NCI-H460 (cell line): ENCODE results near the gene THYN1. TPM values are rescaled to one million over a fixed set of nuclear protein-coding genes. Genes with fewer than 3 reads are reported as not detected.
"Not testable (repeated sequence)": the region's sequence is repeated elsewhere in the genome, so short reads cannot be mapped to it uniquely, and the experiment has no call there.

Experiments used
- DNase-seq: peaks from one replicate; pipeline ENCODE4 v3.0.0-alpha.2; 2016; ENCODE audit warnings: low read depth; ENCODE audit errors: extremely low read depth
- polyA plus RNA-seq: library from polyadenylated mRNA; depleted of rRNA; stranded (reverse); fragments of >200 nt; gene quantifications from 2 replicates; pipeline ENCODE4 v1.2.3, GENCODE V29; 2014; cell fraction: nucleus; rRNA removed
- total RNA-seq: library from RNA; depleted of rRNA; stranded (reverse); fragments of >200 nt; shearing (Covaris generic); gene quantifications from 2 replicates; pipeline ENCODE4 v1.2.3, GENCODE V29; 2014; rRNA removed

The THYN1 gene
- 23.9 and 29.1 TPM in 2 replicates for total RNA-seq
- polyA plus RNA-seq: 29.2 and 32.7 TPM in 2 replicates

GRCh38 chr11:134253188-134253993 is at the start of gene THYN1, which contains the start of gene ACAD8:
THYN1 (minus strand) TSS chr11:134253352; CDS start chr11:134252882, 470 bp downstream.
ACAD8 (plus strand) TSS chr11:134253568; CDS start chr11:134253601, 33 bp downstream.
- peak; percentile 93 for DNase-seq

GRCh38 chr11:134294664-134295063 is 41.5 kb upstream of the THYN1 start:
- no peak for DNase-seq

GRCh38 chr11:134293119-134294113 is 40.3 kb upstream of the THYN1 start:
- DNase-seq: no peak

- no peak for DNase-seq
Measured at GRCh38 chr11:134292661-134293060, 39.5 kb upstream of the THYN1 start.

- DNase-seq: no peak
Measured at GRCh38 chr11:134291196-134291595, 38.0 kb upstream of the THYN1 start.

- no peak for DNase-seq
Measured at GRCh38 chr11:134290646-134291045, 37.5 kb upstream of the THYN1 start.

- DNase-seq: no peak
Measured at GRCh38 chr11:134289789-134290188, 36.6 kb upstream of the THYN1 start.

GRCh38 chr11:134289167-134289566 is 36.0 kb upstream of the THYN1 start:
- DNase-seq: no peak

DNA sequence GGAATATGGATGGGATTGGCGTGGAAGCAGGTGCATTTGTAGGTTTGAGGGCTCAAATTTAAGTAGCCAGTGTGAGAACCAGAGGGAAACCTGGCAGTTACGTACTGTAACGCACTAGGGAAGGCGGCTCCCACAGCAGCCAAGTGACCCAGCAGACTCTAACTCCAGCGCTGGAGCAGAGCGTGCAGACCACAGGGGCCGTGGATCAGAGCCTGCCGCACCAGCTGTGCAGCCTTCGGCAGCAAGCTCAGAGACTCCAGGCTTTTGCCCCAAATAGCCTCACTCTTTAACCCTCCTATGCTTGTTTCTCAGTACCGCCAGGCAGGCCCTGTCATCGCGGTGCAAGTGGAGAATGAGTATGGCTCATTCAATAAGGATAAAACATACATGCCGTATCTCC is 35.3 kb upstream of the THYN1 start:
- no peak for DNase-seq

DNA sequence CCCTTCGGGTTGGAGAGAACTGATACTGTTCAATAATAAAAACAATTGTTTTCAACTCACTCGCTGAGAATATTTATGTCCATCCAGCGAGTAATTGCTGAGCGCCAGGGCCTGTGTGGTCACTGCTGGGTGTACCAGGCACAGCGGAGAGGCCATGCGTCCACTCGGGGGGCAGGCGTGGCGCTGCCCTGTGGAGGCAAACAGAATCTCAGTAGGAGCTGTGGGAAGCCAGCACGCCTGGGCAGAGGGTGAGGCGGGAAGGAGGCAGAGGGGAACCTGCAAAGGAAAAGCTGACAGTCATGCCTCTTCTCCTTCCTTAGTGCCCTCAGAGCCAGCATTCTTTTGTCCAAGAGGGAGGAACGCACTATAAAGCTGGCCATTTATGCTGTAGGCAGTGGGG is 34.4 kb upstream of the THYN1 start:
- DNase-seq: no peak

GRCh38 chr11:134284349-134284748 is 31.2 kb upstream of the THYN1 start:
- not testable (repeated sequence) for DNase-seq

GRCh38 chr11:134283461-134284230 is 30.5 kb upstream of the THYN1 start:
- no peak for DNase-seq

- DNase-seq: no peak
Measured at GRCh38 chr11:134282121-134283045, 29.2 kb upstream of the THYN1 start.

GRCh38 chr11:134281635-134282034 is 28.5 kb upstream of the THYN1 start:
- not testable (repeated sequence) for DNase-seq

DNA sequence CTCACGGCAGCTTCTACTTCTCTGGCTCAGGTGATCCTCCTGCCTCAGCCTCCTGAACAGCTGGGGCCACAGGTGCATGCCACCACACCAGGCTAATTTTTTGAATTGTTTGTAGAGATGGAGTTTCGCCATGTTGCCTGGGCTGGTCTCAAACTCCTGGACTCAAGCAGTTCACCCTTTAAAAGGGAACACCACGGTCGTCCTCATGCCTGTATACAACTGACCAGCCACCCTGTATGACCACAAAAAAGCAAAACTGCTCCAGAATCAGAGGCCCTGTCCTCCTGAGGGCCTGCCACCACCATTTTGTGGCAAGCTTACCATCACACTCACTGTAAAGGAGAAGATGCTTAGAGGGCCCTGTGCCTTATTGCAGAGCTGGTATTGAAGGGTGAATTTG is 25.2 kb upstream of the THYN1 start:
- DNase-seq: no peak

DNA sequence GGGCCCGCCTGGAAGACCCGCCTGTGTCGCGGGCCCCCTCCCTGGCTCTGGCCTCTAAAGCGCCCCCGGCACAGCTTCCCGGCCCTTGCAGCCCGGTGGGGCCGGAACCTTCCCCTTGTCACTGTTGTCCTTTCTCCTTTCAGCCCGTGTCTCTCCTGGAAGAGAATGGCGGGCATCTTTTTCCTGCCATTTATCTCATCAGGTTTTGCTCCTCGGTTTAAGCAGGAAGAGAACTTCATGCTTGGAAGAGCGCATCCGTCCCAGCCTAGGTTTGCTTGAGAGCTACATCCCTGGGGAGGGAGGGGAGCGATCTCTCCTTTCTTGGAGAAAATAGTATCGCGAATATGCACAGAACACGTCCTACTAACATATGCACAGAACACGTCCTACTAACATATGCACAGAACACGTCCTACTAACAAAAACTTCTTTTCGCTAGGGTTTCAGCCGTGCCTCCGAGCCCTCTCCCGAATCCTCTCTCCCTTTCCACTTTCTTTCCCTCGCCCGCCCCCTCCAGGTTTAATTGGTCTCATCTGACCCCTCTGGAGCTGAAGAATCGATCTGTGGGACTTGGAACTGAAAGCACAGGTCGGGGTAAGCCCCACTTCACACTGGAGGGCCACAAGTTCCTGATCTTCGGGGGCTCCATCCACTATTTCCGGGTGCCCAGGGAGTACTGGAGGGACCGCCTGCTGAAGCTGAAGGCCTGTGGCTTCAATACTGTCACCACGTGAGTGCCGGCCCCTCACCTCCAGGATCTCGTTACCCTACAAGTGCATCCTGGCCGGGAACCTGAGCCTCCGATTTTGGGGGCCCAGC is 24.2 kb upstream of the THYN1 start:
- no peak for DNase-seq

DNA sequence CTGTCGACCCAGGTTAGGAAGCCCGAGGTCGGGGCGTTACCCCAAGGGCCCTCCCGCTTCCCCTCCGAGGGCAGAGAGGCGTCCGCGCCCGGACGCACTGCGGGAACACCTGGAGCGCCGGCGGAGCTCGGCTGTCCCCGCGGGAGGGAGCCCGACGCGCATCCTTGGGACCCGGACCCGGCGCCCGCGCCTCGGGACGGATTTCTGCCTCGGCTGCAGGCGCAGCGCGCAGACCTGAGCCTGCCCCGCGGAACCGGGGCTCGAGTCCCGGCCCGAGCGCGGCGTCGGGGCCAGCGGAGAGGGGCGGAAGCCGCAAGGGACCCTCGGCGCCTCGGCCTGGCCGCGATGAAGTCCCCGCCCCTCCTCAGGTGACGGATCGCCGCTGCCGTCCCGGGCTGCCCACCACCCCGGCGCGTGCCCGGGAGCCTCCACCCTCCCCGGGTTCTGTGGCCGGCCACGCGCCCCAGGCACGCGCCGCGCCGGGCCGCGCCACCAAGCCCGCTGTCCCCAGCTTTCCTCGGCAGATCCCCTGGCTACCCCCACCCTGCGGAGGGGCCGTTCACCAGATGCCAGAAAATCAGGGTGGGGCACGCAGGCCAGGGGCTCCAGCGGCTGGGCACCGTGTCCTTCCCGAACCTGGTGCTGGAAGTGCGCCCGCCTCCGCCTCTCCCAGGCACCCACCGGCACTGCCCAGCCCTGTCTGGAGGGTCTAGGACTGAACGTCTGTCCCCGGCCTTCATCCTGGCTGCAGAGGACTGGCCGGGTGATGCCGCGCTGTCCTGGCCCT is 23.4 kb upstream of the THYN1 start:
- no peak for DNase-seq
